Mesenchymal stem cell (in vitro differentiated cells and primary cell): ENCODE measurements around the gene MBL2.

Source experiments
- DNase-seq: peaks from one replicate; pipeline ENCODE4 v3.0.0-alpha.2; 2013
- H2AFZ ChIP-seq: one replicate; pipeline ENCODE4 v1.6.1; 2013; ENCODE audit warnings: low read depth, mild to moderate bottlenecking, control low read depth, inconsistent platforms, low read length, moderate library complexity
- H2AK5ac ChIP-seq: 2 replicates; pipeline ENCODE4 v1.6.1; 2013; ENCODE audit warnings: low read length, moderate library complexity, mild to moderate bottlenecking, inconsistent platforms; ENCODE audit not compliant: severe bottlenecking
- H2BK120ac ChIP-seq: one replicate; pipeline ENCODE4 v1.6.1; 2013; ENCODE audit warnings: low read depth, mild to moderate bottlenecking, inconsistent platforms, low read length, moderate library complexity
- H2BK12ac ChIP-seq, 2 experiments: one replicate each; pipeline ENCODE4 v1.6.1; 2013; ENCODE audit warnings: inconsistent platforms in 2 of 2, low read length in 2 of 2, mild to moderate bottlenecking in 2 of 2, moderate library complexity in 2 of 2, control low read depth in 1 of 2
- H2BK15ac ChIP-seq: one replicate; pipeline ENCODE4 v1.6.1; 2013; ENCODE audit warnings: mild to moderate bottlenecking, low read depth, inconsistent platforms; ENCODE audit not compliant: poor library complexity, severe bottlenecking
- H2BK5ac ChIP-seq: 2 replicates; pipeline ENCODE4 v1.6.1; 2013; ENCODE audit warnings: low read depth, mild to moderate bottlenecking, low read length, control low read depth, inconsistent platforms; ENCODE audit not compliant: poor library complexity, severe bottlenecking
- H3K14ac ChIP-seq, 2 experiments: one replicate each; pipeline ENCODE4 v1.6.1; 2013; ENCODE audit warnings: inconsistent platforms in 2 of 2, low read length in 2 of 2, control low read depth in 1 of 2, mild to moderate bottlenecking in 1 of 2, moderate library complexity in 1 of 2
- H3K18ac ChIP-seq, 2 experiments: one replicate each; pipeline ENCODE4 v1.6.1; 2013; ENCODE audit warnings: inconsistent platforms in 2 of 2, low read length in 2 of 2, control low read depth in 1 of 2, low read depth in 1 of 2, mild to moderate bottlenecking in 1 of 2
- H3K23ac ChIP-seq, 2 experiments: one replicate each; pipeline ENCODE4 v1.6.1; 2013; ENCODE audit warnings: inconsistent platforms in 2 of 2, low read length in 2 of 2, mild to moderate bottlenecking in 2 of 2, moderate library complexity in 2 of 2, control low read depth in 1 of 2
- H3K27ac ChIP-seq: 2 replicates; pipeline ENCODE4 v1.5.1; 2013; ENCODE audit warnings: mild to moderate bottlenecking, moderate library complexity, low read length, control low read depth, inconsistent platforms; ENCODE audit not compliant: poor library complexity, severe bottlenecking
- H3K27me3 ChIP-seq, 2 experiments: 2 replicates each; pipeline versions ENCODE4 v1.6.1 to v1.7.0; 2013; ENCODE audit warnings: low read length in 2 of 2, mild to moderate bottlenecking in 2 of 2, moderate library complexity in 2 of 2, control low read depth in 1 of 2, inconsistent platforms in 1 of 2; ENCODE audit not compliant: control insufficient read depth in 1 of 2, insufficient read depth in 1 of 2
- H3K36me3 ChIP-seq, 2 experiments: 2 replicates each; pipeline versions ENCODE4 v1.6.1 to v1.7.0; 2013; ENCODE audit warnings: low read length in 2 of 2, control low read depth in 1 of 2, inconsistent platforms in 1 of 2, low read depth in 1 of 2, mild to moderate bottlenecking in 1 of 2; ENCODE audit not compliant: insufficient read depth in 2 of 2, control insufficient read depth in 1 of 2
- H3K4ac ChIP-seq, 2 experiments: one replicate each; pipeline ENCODE4 v1.6.1; 2013; ENCODE audit warnings: inconsistent platforms in 2 of 2, low read length in 2 of 2, mild to moderate bottlenecking in 2 of 2, moderate library complexity in 2 of 2, control low read depth in 1 of 2, low read depth in 1 of 2
- H3K4me1 ChIP-seq: 2 replicates; pipeline ENCODE4 v1.6.1; 2013; ENCODE audit warnings: low read depth, low read length, control low read depth; ENCODE audit not compliant: control insufficient read depth, insufficient read depth
- H3K4me2 ChIP-seq: 2 replicates; pipeline ENCODE4 v1.6.1; 2013; ENCODE audit warnings: low read length, mild to moderate bottlenecking, inconsistent platforms; ENCODE audit not compliant: poor library complexity, severe bottlenecking
- H3K4me3 ChIP-seq, 2 experiments: 2 replicates each; pipeline versions ENCODE4 v1.5.1 to v1.7.0; 2013; ENCODE audit warnings: low read length in 2 of 2, mild to moderate bottlenecking in 2 of 2, control low read depth in 1 of 2, low read depth in 1 of 2; ENCODE audit not compliant: insufficient read depth in 1 of 2
- H3K79me1 ChIP-seq: replicated peaks from 2 replicates; pipeline ENCODE4 v1.6.1; 2013; ENCODE audit warnings: mild to moderate bottlenecking, control low read depth, low read length, inconsistent platforms; ENCODE audit not compliant: poor library complexity, severe bottlenecking
- H3K9ac ChIP-seq: 2 replicates; pipeline ENCODE4 v1.7.0; 2013; ENCODE audit warnings: mild to moderate bottlenecking, low read length, moderate library complexity
- H3K9me3 ChIP-seq: 2 replicates; pipeline ENCODE4 v1.7.0; 2013; ENCODE audit warnings: mild to moderate bottlenecking, low read length; ENCODE audit not compliant: control insufficient read depth
- H4K8ac ChIP-seq: one replicate; pipeline ENCODE4 v1.6.1; 2013; ENCODE audit warnings: inconsistent platforms, mild to moderate bottlenecking, low read length, moderate library complexity
- H4K91ac ChIP-seq: one replicate; pipeline ENCODE4 v1.6.1; 2013; ENCODE audit warnings: mild to moderate bottlenecking, low read length, inconsistent platforms
- WGBS: methylation state at CpG from one replicate; pipeline ENCODE4 v1.1.7; 2013; ENCODE audit warnings: mixed read lengths; 5-methylcytosine and 5-hydroxymethylcytosine counted together

The MBL2 gene

GRCh38 chr10:52755297-52756062 is 17.1 kb downstream of the MBL2 start:
- DNase-seq, result peak; percentile 90
- no peak overlapping the region for H2BK5ac ChIP-seq
- H3K27me3 ChIP-seq, result peaks cover 0 to 11% of the 10 kb centered on the region in 2 experiments
- H4K91ac ChIP-seq, result no peak overlapping the region
- no peak overlapping the region for H4K8ac ChIP-seq
- no peak overlapping the region for H3K18ac ChIP-seq
- H2BK12ac ChIP-seq, result no peak overlapping the region
- no peaks in the 10 kb centered on the region for H3K4me1 ChIP-seq
- H3K9me3 ChIP-seq, result no peaks in the 10 kb centered on the region
- H2BK15ac ChIP-seq, result no peak overlapping the region
- H3K4ac ChIP-seq, result no peak overlapping the region
- H3K9ac ChIP-seq, result no peak overlapping the region
- H2AK5ac ChIP-seq, result no peak overlapping the region
- no peak overlapping the region for H3K4me2 ChIP-seq
- no peaks in the 10 kb centered on the region for H3K79me1 ChIP-seq
- no peak overlapping the region for H3K23ac ChIP-seq
- H2AFZ ChIP-seq, result no peak overlapping the region
- 88% methylated on average over 5 of the region's 5 CpGs for WGBS
- H3K27ac ChIP-seq, result no peak overlapping the region
- H3K14ac ChIP-seq, result no peak overlapping the region
- H3K36me3 ChIP-seq, result no peaks in the 10 kb centered on the region
- no peak overlapping the region for H3K4me3 ChIP-seq
- no peak overlapping the region for H2BK120ac ChIP-seq

- Histone ChIP-seq H3K9me3 (no peaks in the 10 kb centered on the region), H3K27me3 (peaks cover 0 to 19% of the 10 kb centered on the region in 2 experiments), H3K23ac (no peak overlapping the region), H2AK5ac (no peak overlapping the region), H3K79me1 (no peaks in the 10 kb centered on the region), H3K9ac (no peak overlapping the region), H4K91ac (no peak overlapping the region), H2BK12ac (no peak overlapping the region), H3K4me1 (no peaks in the 10 kb centered on the region), H2AFZ (no peak overlapping the region), H2BK15ac (no peak overlapping the region), H3K4ac (no peak overlapping the region), H2BK5ac (no peak overlapping the region), H2BK120ac (no peak overlapping the region), H3K4me3 (no peak overlapping the region), H3K36me3 (no peaks in the 10 kb centered on the region), H3K18ac (no peak overlapping the region), H3K14ac (no peak overlapping the region), H3K27ac (no peak overlapping the region), H4K8ac (no peak overlapping the region), H3K4me2 (no peak overlapping the region)
- 100% methylated on average over 3 of the region's 3 CpGs for WGBS
- DNase-seq, result no peak
Measured at GRCh38 chr10:52752801-52753445, 19.7 kb downstream of the MBL2 start.

- H3K4me2 ChIP-seq, result no peak overlapping the region
- no peak overlapping the region for H3K27ac ChIP-seq
Measured at GRCh38 chr10:52752261-52752660, 20.3 kb downstream of the MBL2 start.

GRCh38 chr10:52751337-52751736 is 21.2 kb downstream of the MBL2 start:
- Histone ChIP-seq H3K9ac (no peak overlapping the region), H3K23ac (no peak overlapping the region), H4K8ac (no peak overlapping the region), H3K4ac (no peak overlapping the region), H3K9me3 (no peaks in the 10 kb centered on the region), H3K4me3 (no peak overlapping the region), H2BK5ac (no peak overlapping the region), H2AK5ac (no peak overlapping the region), H2BK12ac (no peak overlapping the region), H3K79me1 (no peaks in the 10 kb centered on the region), H3K4me2 (no peak overlapping the region), H3K14ac (no peak overlapping the region), H3K27ac (no peak overlapping the region), H3K4me1 (no peaks in the 10 kb centered on the region), H2AFZ (no peak overlapping the region), H3K27me3 (peaks cover 0 to 30% of the 10 kb centered on the region in 2 experiments), H2BK15ac (no peak overlapping the region), H4K91ac (no peak overlapping the region), H2BK120ac (no peak overlapping the region), H3K36me3 (no peaks in the 10 kb centered on the region), H3K18ac (no peak overlapping the region)
- 78% methylated on average over 2 of the region's 2 CpGs for WGBS
- DNase-seq, result no peak

More at GRCh38 chr10:52752261-52752660, 20.3 kb downstream of the MBL2 start:
- Histone ChIP-seq H3K36me3 (no peaks in the 10 kb centered on the region), H3K4me1 (no peaks in the 10 kb centered on the region), H3K9me3 (no peaks in the 10 kb centered on the region), H3K4me3 (no peak overlapping the region), H3K9ac (no peak overlapping the region), H2AFZ (no peak overlapping the region), H3K18ac (no peak overlapping the region), H3K23ac (no peak overlapping the region), H2BK15ac (no peak overlapping the region), H2AK5ac (no peak overlapping the region), H3K27me3 (peaks cover 0 to 21% of the 10 kb centered on the region in 2 experiments), H4K91ac (no peak overlapping the region), H3K14ac (no peak overlapping the region), H4K8ac (no peak overlapping the region), H3K79me1 (no peaks in the 10 kb centered on the region), H2BK5ac (no peak overlapping the region), H2BK120ac (no peak overlapping the region), H2BK12ac (no peak overlapping the region), H3K4ac (no peak overlapping the region)
- no peak for DNase-seq
- WGBS, result no CpG with 5 or more reads among the region's 1 CpG
